Measurements from ENCODE around the gene RPN1. TPM values are rescaled to one million over a fixed set of nuclear protein-coding genes. Genes with fewer than 3 reads are reported as not detected.

Gene RPN1
- total RNA-seq (2016; rRNA removed; fragmentation: Illumina TruSeq; extraction: Trizol) (158 and 342 TPM in 2 replicates), polyA plus RNA-seq (2011; rRNA removed) (243 and 290 TPM in 2 replicates), polyA minus RNA-seq (2011; rRNA and poly(A)+ RNA removed; ENCODE audit: low replicate concordance) (467 and 766 TPM in 2 replicates), Bru-seq, nascent RNA (percentile 74 among the genes with signal in this experiment), BruChase-seq, experiment 1, labeled RNA remaining after a 6-hour chase (percentile 84 among the genes with signal in this experiment), BruChase-seq, experiment 2, labeled RNA remaining after a 2-hour chase (percentile 74 among the genes with signal in this experiment)
- total RNA-seq (2016; cell fraction: cytosol; rRNA removed; fragmentation: Illumina TruSeq; extraction: Trizol; ENCODE audit: low read depth), result 95.2 and 99.3 TPM in 2 replicates
- 156 and 336 TPM in 2 replicates for total RNA-seq (2016; cell fraction: insoluble cytoplasmic fraction; rRNA removed; fragmentation: Illumina TruSeq; extraction: Trizol)
- total RNA-seq (2016; cell fraction: membrane; rRNA removed; fragmentation: Illumina TruSeq; extraction: Trizol), result 158 and 173 TPM in 2 replicates
- 246 and 283 TPM in 2 replicates for total RNA-seq (2016; cell fraction: nucleus; rRNA removed; fragmentation: Illumina TruSeq; extraction: Trizol)
- polyA plus RNA-seq (2011; cell fraction: cytosol; rRNA removed), result 241 and 251 TPM in 2 replicates
- polyA plus RNA-seq (2011; cell fraction: nucleus; rRNA removed), result 102 and 103 TPM in 2 replicates
- polyA plus RNA-seq (2012), result 136 and 184 TPM in 2 replicates
- polyA plus RNA-seq (2016; cell fraction: cytosol; fragmentation: Illumina TruSeq; extraction: Trizol; ENCODE audit: low read depth), result 84.9 and 88.7 TPM in 2 replicates
- polyA plus RNA-seq (2016; cell fraction: insoluble cytoplasmic fraction; fragmentation: Illumina TruSeq; extraction: Trizol; ENCODE audit: low read depth), result 124 and 131 TPM in 2 replicates
- 106 and 122 TPM in 2 replicates for polyA plus RNA-seq (2016; cell fraction: membrane; fragmentation: Illumina TruSeq; extraction: Trizol; ENCODE audit: low read depth)
- polyA plus RNA-seq (2016; cell fraction: nucleus; fragmentation: Illumina TruSeq; extraction: Trizol; ENCODE audit: insufficient read depth, low read depth), result 289 and 294 TPM in 2 replicates
- 220 and 227 TPM in 2 replicates for polyA minus RNA-seq (2011; cell fraction: cytosol; rRNA and poly(A)+ RNA removed)
- 116 and 127 TPM in 2 replicates for polyA minus RNA-seq (2011; cell fraction: nucleus; rRNA and poly(A)+ RNA removed)
- long read RNA-seq, experiment 1, transcript RPN1-201 (10 exons, 2,314 nt), result major isoform, 443 of 501 reads
- long read RNA-seq, experiment 1, partial matches to known transcripts, result 37 of 501 reads
- long read RNA-seq, experiment 1, other reads (novel, unspliced or antisense), result 20 of 501 reads
- long read RNA-seq, experiment 2, transcript RPN1-201 (10 exons, 2,314 nt), result major isoform, 281 of 489 reads
- long read RNA-seq, experiment 2, partial matches to known transcripts, result 108 of 489 reads
- long read RNA-seq, experiment 2, other reads (novel, unspliced or antisense), result 100 of 489 reads

DNA sequence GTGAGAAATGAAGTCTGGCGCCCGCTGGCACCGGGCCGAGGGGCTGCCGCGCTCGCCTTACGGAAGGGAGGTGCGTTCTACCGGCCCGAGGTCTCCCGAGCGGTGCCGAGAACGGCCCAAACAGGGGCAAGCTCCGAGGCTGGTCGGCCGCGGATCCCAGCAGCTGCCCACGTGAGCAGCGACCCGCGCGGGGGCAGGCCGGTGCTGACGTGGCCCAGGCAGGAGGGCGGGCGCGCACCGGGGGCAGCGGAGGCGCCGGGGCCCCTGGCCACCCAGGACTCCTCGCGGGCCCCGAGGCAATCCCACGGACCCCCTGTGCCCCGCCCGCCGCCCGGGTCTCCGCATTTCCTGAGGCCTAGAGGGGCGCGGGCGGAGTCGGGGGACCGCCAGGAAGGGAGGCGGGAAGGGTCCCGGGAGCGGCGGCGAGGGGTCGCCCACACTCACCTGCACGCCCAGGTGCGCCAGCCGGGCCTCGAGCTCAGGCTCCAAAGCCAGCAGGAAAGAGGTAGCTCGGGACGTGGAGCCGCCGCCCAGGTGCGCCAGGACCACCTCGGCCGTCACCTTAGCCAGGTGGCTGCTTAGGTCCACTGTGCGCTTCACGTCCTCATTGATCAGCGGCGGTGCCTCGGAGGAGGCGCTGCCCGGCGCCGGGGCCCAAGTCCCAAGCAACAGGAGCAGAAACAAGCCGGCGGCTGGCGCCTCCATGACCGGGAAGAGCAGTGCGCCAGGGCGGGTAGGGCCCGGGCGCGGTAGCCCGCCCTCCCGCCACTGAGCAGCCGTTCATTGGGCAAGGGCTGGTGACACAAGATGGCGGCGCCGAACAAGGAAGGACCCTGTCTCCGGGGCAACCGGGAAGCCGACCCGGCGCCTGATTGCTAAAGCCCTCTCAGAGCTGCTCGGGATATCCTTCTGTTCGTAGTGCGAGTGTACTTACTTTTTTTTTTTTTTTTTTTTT, at the start of gene RPN1:
Gene RPN1, minus strand, starts transcription at position 723 of the 955 bp plus-strand sequence. Its CDS starts 18 bp downstream, at position 705.
- ChIA-PET POLR2A (interaction anchor here (0.6 to 4.2 kb wide), 6 partner anchors 30 to 1180 kb away, joined by 3 to 25 read pairs (median 3); partner anchors contain the start of gene ACAD9), CTCF (ENCODE audit: low intra/inter-chr PET ratio, low total read pairs) (no interaction called here)
- H3K27ac ChIP-seq (ENCODE audit: extremely low read length, insufficient read depth, low read length), result peak within 1 kb of the TSS; percentile 99
- H4K20me1 ChIP-seq (ENCODE audit: insufficient read depth, low read length), result peaks cover 22% of the 10 kb centered on the region; the same call in 1 of the 2 replicates
- DNase-seq (ENCODE audit: low spot score), result peak; percentile 86
- no peak within 1 kb of the TSS for H2AFZ ChIP-seq (ENCODE audit: low read length)
- peak within 1 kb of the TSS; percentile 73 for H3K4me2 ChIP-seq (ENCODE audit: low read depth, low read length)
- H3K4me3 ChIP-seq (replicated peaks in 1 of 3; ENCODE audit: insufficient read depth in 1 of 3, low read depth in 2 of 3, low read length in 3 of 3), result peak within 1 kb of the TSS; percentile 88 to 99 (median 96)
- no peak for FAIRE-seq
- H3K27me3 ChIP-seq (ENCODE audit: control insufficient read depth in 1 of 2, insufficient read depth in 2 of 2, low read length in 2 of 2), result no peaks in the 10 kb centered on the region; a peak in 1 of 5 replicates
- H3K36me3 ChIP-seq (replicated peaks in 1 of 2; ENCODE audit: control insufficient read depth in 1 of 2, insufficient read depth in 2 of 2, low read length in 2 of 2), result peaks cover 0 to 9% of the 10 kb centered on the region in 2 experiments; a peak in 1 of 5 replicates
- H3K79me2 ChIP-seq (ENCODE audit: insufficient read depth, low read length), result peaks cover 50% of the 10 kb centered on the region
- in situ Hi-C loops (cut with HindIII; ENCODE audit: extremely low pct_ligation_motif_present, low pct_unique_long_range_greater_than_20kb), result no loop called here
- TSS peak; percentile 75 for BruUV-seq (replicated peaks)
- under 1% methylated on average over 26 of the region's 96 CpGs for WGBS (ENCODE audit: low lambda C conversion rate)
- peaks cover 42% of the 10 kb centered on the region for H3K4me1 ChIP-seq (ENCODE audit: insufficient read depth, low read length)
- intact Hi-C loops (cut with micrococcal nuclease; ENCODE audit: unreplicated experiment), result loop anchor here (2.0 kb wide), 1 partner anchor 30 kb away; no protein-coding TSS in a partner anchor
- H3K9me3 ChIP-seq (ENCODE audit: low read length), result no peaks in the 10 kb centered on the region
- ATAC-seq, result peak; percentile 97
- H3K9ac ChIP-seq (ENCODE audit: insufficient read depth, low read depth, low read length), result peak within 1 kb of the TSS; percentile 100
- TF ChIP-seq ZNF782 (CRISPR knock-in tag; IDR thresholded peaks at IDR 0.05; ENCODE audit: borderline replicate concordance), result no peak
- no peak for TF ChIP-seq ZSCAN25 (CRISPR knock-in tag; IDR thresholded peaks at IDR 0.05)
- TF ChIP-seq LBX2 (CRISPR knock-in tag; IDR thresholded peaks at IDR 0.05; ENCODE audit: borderline replicate concordance), result no peak
- TF ChIP-seq DR1 (CRISPR knock-in tag; IDR thresholded peaks at IDR 0.05), result peak; percentile 56
- no peak; the same call in 1 of the 2 replicates for TF ChIP-seq GPN1 (CRISPR knock-in tag; IDR thresholded peaks at IDR 0.05; ENCODE audit: borderline replicate concordance)
- no peak for TF ChIP-seq PITX1 (CRISPR knock-in tag; IDR thresholded peaks at IDR 0.05)
- TF ChIP-seq ZMAT5 (CRISPR knock-in tag; IDR thresholded peaks at IDR 0.05; ENCODE audit: borderline replicate concordance, low read depth), result no peak
- TF ChIP-seq ZNF160 (CRISPR knock-in tag; IDR thresholded peaks at IDR 0.05), result no peak
- TF ChIP-seq, protein P1, sequence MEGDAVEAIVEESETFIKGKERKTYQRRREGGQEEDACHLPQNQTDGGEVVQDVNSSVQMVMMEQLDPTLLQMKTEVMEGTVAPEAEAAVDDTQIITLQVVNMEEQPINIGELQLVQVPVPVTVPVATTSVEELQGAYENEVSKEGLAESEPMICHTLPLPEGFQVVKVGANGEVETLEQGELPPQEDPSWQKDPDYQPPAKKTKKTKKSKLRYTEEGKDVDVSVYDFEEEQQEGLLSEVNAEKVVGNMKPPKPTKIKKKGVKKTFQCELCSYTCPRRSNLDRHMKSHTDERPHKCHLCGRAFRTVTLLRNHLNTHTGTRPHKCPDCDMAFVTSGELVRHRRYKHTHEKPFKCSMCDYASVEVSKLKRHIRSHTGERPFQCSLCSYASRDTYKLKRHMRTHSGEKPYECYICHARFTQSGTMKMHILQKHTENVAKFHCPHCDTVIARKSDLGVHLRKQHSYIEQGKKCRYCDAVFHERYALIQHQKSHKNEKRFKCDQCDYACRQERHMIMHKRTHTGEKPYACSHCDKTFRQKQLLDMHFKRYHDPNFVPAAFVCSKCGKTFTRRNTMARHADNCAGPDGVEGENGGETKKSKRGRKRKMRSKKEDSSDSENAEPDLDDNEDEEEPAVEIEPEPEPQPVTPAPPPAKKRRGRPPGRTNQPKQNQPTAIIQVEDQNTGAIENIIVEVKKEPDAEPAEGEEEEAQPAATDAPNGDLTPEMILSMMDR (CRISPR knock-in tag; IDR thresholded peaks at IDR 0.05), result peak; percentile 12; the same call in 1 of the 2 replicates
- no peak for TF ChIP-seq ZFP62 (CRISPR knock-in tag; IDR thresholded peaks at IDR 0.05)
- TF ChIP-seq ZNF34 (CRISPR knock-in tag; IDR thresholded peaks at IDR 0.05; ENCODE audit: borderline replicate concordance), result no peak

Data from HepG2 (cell line).